HCT116 (cell line): ENCODE results near the gene ITGB1BP1. TPM values are rescaled to one million over a fixed set of nuclear protein-coding genes. Genes with fewer than 3 reads are reported as not detected.

ENCODE experiments used
- ATAC-seq: fragments of 200-7000 bp; cut with Tn5 transposase; 2 replicates; pipeline ENCODE4 v1.9.1; 2020; ENCODE audit warnings: mild to moderate bottlenecking, moderate library complexity
- BruUV-seq: library from RNA; stranded (reverse); fragments of 400-500 nt; replicated peaks from 2 replicates; lab custom pipeline; 2021; lab: Mats Ljungman, UMichigan
- CTCF ChIA-PET: fragments of 300-600 bp; sonication (Branson Sonifier 250); formaldehyde crosslinking; loops from one replicate; lab custom pipeline; 2021; ENCODE audit warnings: antibody characterized with exemption; lab: Charles Lee
- POLR2A ChIA-PET: fragments of 300-600, 350-600 bp; sonication (Branson Sonifier 250); formaldehyde crosslinking; loops from one replicate; lab custom pipeline; 2021; ENCODE audit warnings: antibody characterized with exemption; lab: Charles Lee
- RAD21 ChIA-PET, 2 experiments: fragments of 300-600 bp; sonication (Branson Sonifier 250); formaldehyde crosslinking; loops; one replicate each; lab custom pipeline; 2023; ENCODE audit warnings: low total read pairs in 2 of 2; ENCODE audit not compliant: uncharacterized antibody in 2 of 2, unreplicated experiment in 2 of 2, low non-redundant PET in 1 of 2; lab: Charles Lee
- DNase-seq: peaks from one replicate; pipeline ENCODE4 v3.0.0-alpha.2; 2010; ENCODE audit warnings: low read depth, low spot score
- H2AFZ ChIP-seq: fragments of 200-600 bp; shearing (Covaris generic), sonication (generic); 2 replicates; pipeline ENCODE4 v1.6.1; 2017; ENCODE audit warnings: low read depth, mixed run types, mixed read lengths, antibody characterized with exemption, low read length; ENCODE audit not compliant: poor library complexity, severe bottlenecking
- H3K27ac ChIP-seq: 2 replicates; pipeline ENCODE4 v1.5.1; 2012; ENCODE audit warnings: low read depth, low read length
- H3K27me3 ChIP-seq: fragments of 200-600 bp; sonication (generic); 2 replicates; pipeline ENCODE4 v1.6.1; 2016; ENCODE audit warnings: mixed run types, low read length, mixed read lengths; ENCODE audit not compliant: insufficient read depth
- H3K36me3 ChIP-seq, 2 experiments: fragments of 200-500 bp in 1 of 2; fragments of 200-600 bp in 1 of 2; sonication (Bioruptor generic) in 1 of 2; sonication (generic) in 1 of 2; 2 replicates each; pipeline versions ENCODE4 v1.5.1 to v1.6.1; 2014 to 2016; ENCODE audit warnings: low read length in 2 of 2, inconsistent platforms in 1 of 2, mixed read lengths in 1 of 2, mixed run types in 1 of 2; ENCODE audit not compliant: insufficient read depth in 2 of 2, control insufficient read depth in 1 of 2
- H3K4me1 ChIP-seq, 2 experiments: fragments of 200-600 bp in 1 of 2; sonication (generic) in 1 of 2; 2 replicates each; pipeline versions ENCODE4 v1.5.1 to v1.6.1; 2012 to 2017; ENCODE audit warnings: low read length in 2 of 2, inconsistent platforms in 1 of 2, mild to moderate bottlenecking in 1 of 2, mixed read lengths in 1 of 2, mixed run types in 1 of 2, moderate library complexity in 1 of 2; ENCODE audit not compliant: insufficient read depth in 2 of 2, control insufficient read depth in 1 of 2
- H3K4me2 ChIP-seq: fragments of 200-600 bp; sonication (generic); 2 replicates; pipeline ENCODE4 v1.6.1; 2017; ENCODE audit warnings: mixed run types, low read length, mixed read lengths
- H3K4me3 ChIP-seq, 2 experiments: fragments of 200-600 bp in 1 of 2; sonication (generic) in 1 of 2; replicated peaks in 1 of 2; 2 replicates each; pipeline ENCODE4 v1.5.1; 2011 to 2016; ENCODE audit warnings: low read length in 2 of 2, control low read depth in 1 of 2, low read depth in 1 of 2, mild to moderate bottlenecking in 1 of 2, mixed read lengths in 1 of 2, mixed run types in 1 of 2
- H3K79me2 ChIP-seq: fragments of 200-600 bp; sonication (generic); 2 replicates; pipeline ENCODE4 v1.6.1; 2017; ENCODE audit warnings: mild to moderate bottlenecking, mixed run types, low read length, moderate library complexity, mixed read lengths; ENCODE audit not compliant: insufficient read depth
- H3K9ac ChIP-seq: fragments of 200-600 bp; sonication (generic); 2 replicates; pipeline ENCODE4 v1.6.1; 2016; ENCODE audit warnings: low read length, mixed read lengths
- H3K9me2 ChIP-seq: fragments of 200-600 bp; sonication (generic), shearing (Covaris generic); 2 replicates; pipeline ENCODE4 v1.6.1; 2017; ENCODE audit warnings: mixed run types, mild to moderate bottlenecking, moderate library complexity; ENCODE audit not compliant: insufficient read depth
- H3K9me3 ChIP-seq, 2 experiments: fragments of 200-500 bp in 1 of 2; fragments of 200-600 bp in 1 of 2; sonication (Bioruptor generic) in 1 of 2; sonication (generic) in 1 of 2; 2 replicates each; pipeline ENCODE4 v1.6.1; 2014 to 2017; ENCODE audit warnings: low read length in 2 of 2, mixed read lengths in 2 of 2, inconsistent platforms in 1 of 2, low read depth in 1 of 2, mild to moderate bottlenecking in 1 of 2, mixed run types in 1 of 2, moderate library complexity in 1 of 2; ENCODE audit not compliant: control insufficient read depth in 1 of 2, insufficient read depth in 1 of 2
- H4K20me1 ChIP-seq: fragments of 200-600 bp; sonication (generic), shearing (Covaris generic); 2 replicates; pipeline ENCODE4 v1.6.1; 2017; ENCODE audit warnings: mixed run types, mild to moderate bottlenecking, moderate library complexity; ENCODE audit not compliant: insufficient read depth
- ATF3 ChIP-seq: IDR thresholded peaks from 2 replicates; pipeline ENCODE4 v1.6.1; 2012
- CBX3 ChIP-seq: IDR thresholded peaks from 2 replicates; pipeline ENCODE4 v1.6.1; 2012; ENCODE audit warnings: low read depth
- EGR1 ChIP-seq: IDR thresholded peaks from 2 replicates; pipeline ENCODE4 v1.6.1; 2012; ENCODE audit warnings: low read depth
- ELF1 ChIP-seq: IDR thresholded peaks from 2 replicates; pipeline ENCODE4 v1.6.1; 2012; ENCODE audit warnings: low read depth, borderline replicate concordance
- EZH2 ChIP-seq: fragments of 200-600 bp; sonication (generic); IDR thresholded peaks from 2 replicates; pipeline ENCODE4 v1.6.1; 2017; ENCODE audit warnings: antibody characterized with exemption, mixed run types
- EZH2phosphoT487 ChIP-seq: fragments of 200-600 bp; IDR thresholded peaks from 2 replicates; pipeline ENCODE4 v1.6.1; 2018; ENCODE audit warnings: antibody characterized with exemption, borderline replicate concordance
- FOSL1 ChIP-seq: IDR thresholded peaks from 2 replicates; pipeline ENCODE4 v1.6.1; 2012; ENCODE audit warnings: low read depth
- POLR2A ChIP-seq: IDR thresholded peaks from 2 replicates; pipeline ENCODE4 v1.7.0; 2011; ENCODE audit warnings: borderline replicate concordance; ENCODE audit not compliant: insufficient read depth, insufficient read length; ENCODE audit errors: extremely low read depth
- SIN3A ChIP-seq: IDR thresholded peaks from 2 replicates; pipeline ENCODE4 v1.6.1; 2012; ENCODE audit warnings: low read depth
- SP1 ChIP-seq: IDR thresholded peaks from 2 replicates; pipeline ENCODE4 v1.6.1; 2012; ENCODE audit warnings: low read depth
- SRF ChIP-seq: IDR thresholded peaks from 2 replicates; pipeline ENCODE4 v1.6.1; 2012; ENCODE audit warnings: low read depth
- TCF7L2 ChIP-seq: IDR thresholded peaks from 2 replicates; pipeline ENCODE4 v1.7.0; 2011; ENCODE audit warnings: borderline replicate concordance, inconsistent platforms; ENCODE audit not compliant: insufficient read depth, insufficient read length; ENCODE audit errors: extremely low read depth
- YY1 ChIP-seq: IDR thresholded peaks from 2 replicates; pipeline ENCODE4 v1.6.1; 2011; ENCODE audit warnings: low read length, low read depth, moderate library complexity, mild to moderate bottlenecking; ENCODE audit not compliant: insufficient replicate concordance; ENCODE audit errors: extremely low read depth
- ZBTB33 ChIP-seq: IDR thresholded peaks from 2 replicates; pipeline ENCODE4 v1.6.1; 2011; ENCODE audit warnings: mild to moderate bottlenecking, low read length, moderate library complexity; ENCODE audit not compliant: insufficient replicate concordance; ENCODE audit errors: extremely low read depth
- ZFX ChIP-seq: fragments of 450-650 bp; IDR thresholded peaks from 2 replicates; pipeline ENCODE4 v1.6.1; 2017
- ZNF274 ChIP-seq: fragments of 200-500 bp; sonication (Bioruptor generic); IDR thresholded peaks from 2 replicates; pipeline ENCODE4 v1.6.1; 2014; ENCODE audit warnings: mild to moderate bottlenecking, low read depth, low read length, inconsistent platforms
- intact Hi-C: fragments of 100-400 bp; cut with micrococcal nuclease; formaldehyde crosslinking; loops from 2 replicates; pipeline ENCODE4 v1.10.0; 2022
- total RNA-seq: library from RNA; stranded (reverse); gene quantifications from one replicate; pipeline ENCODE4 v1.2.1, GENCODE V29; 2021; ENCODE audit not compliant: unreplicated experiment

ITGB1BP1 gene
- total RNA-seq, 1 experiment from 2014 or later, result 86.9 TPM

DNA sequence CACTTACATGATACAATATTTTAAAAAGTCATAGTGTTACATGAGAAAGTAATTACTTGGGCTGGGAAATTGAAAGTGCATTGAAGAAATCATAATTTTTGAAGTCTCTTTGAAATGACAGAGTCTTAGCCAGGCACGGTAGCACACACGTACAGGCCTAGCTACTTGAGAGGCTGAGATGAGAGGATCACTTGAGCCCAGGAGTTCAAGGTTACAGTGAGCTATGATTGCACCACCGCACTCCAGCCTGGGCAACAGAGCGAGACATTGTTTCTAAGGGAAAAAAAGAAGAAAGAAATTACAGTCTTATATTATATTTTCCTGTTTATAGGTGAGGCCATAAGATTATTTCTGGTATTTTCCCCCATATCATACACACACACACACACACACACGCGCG lies 41.8 kb upstream of the ITGB1BP1 start:
- Histone ChIP-seq H3K79me2 (no peaks in the 10 kb centered on the region), H3K9me2 (no peaks in the 10 kb centered on the region)
- no peak for DNase-seq
- TF ChIP-seq FOSL1 (no peak), CBX3 (no peak), POLR2A (no peak), SP1 (no peak), EZH2phosphoT487 (no peak), SRF (no peak), ELF1 (no peak), SIN3A (no peak), YY1 (no peak), ATF3 (no peak)
- TF ChIP-seq, all 23 proteins: peak for 0
- H3K27ac ChIP-seq, result no peak overlapping the region
- H3K27me3 ChIP-seq, result no peaks in the 10 kb centered on the region
- no TSS peak for BruUV-seq
- H3K4me3 ChIP-seq, result no peak overlapping the region
- ChIA-PET CTCF (no interaction called here), RAD21 (no interaction called here), POLR2A (no interaction called here)
- no peak for ATAC-seq
- H4K20me1 ChIP-seq, result no peaks in the 10 kb centered on the region
- intact Hi-C loops, result no loop called here
- no peak overlapping the region for H3K9ac ChIP-seq
- no peaks in the 10 kb centered on the region for H3K4me1 ChIP-seq
- H3K9me3 ChIP-seq, result no peaks in the 10 kb centered on the region
- H3K4me2 ChIP-seq, result no peak overlapping the region
- H2AFZ ChIP-seq, result no peak overlapping the region
- peaks cover 15 to 21% of the 10 kb centered on the region in 2 experiments; a peak in 3 of 4 replicates for H3K36me3 ChIP-seq

- Histone ChIP-seq H3K27me3 (no peaks in the 10 kb centered on the region), H3K36me3 (peaks cover 11 to 23% of the 10 kb centered on the region in 2 experiments; a peak in 3 of 4 replicates), H3K4me2 (no peak overlapping the region), H3K9me2 (no peaks in the 10 kb centered on the region), H3K79me2 (no peaks in the 10 kb centered on the region), H3K4me3 (no peak overlapping the region), H4K20me1 (no peaks in the 10 kb centered on the region), H3K4me1 (no peaks in the 10 kb centered on the region), H3K9ac (no peak overlapping the region), H3K27ac (no peak overlapping the region), H3K9me3 (no peaks in the 10 kb centered on the region)
- no TSS peak for BruUV-seq
- CTCF ChIA-PET, result no interaction called here
- intact Hi-C loops, result no loop called here
- POLR2A ChIA-PET, result no interaction called here
- DNase-seq, result no peak
- RAD21 ChIA-PET, result no interaction called here
- TF ChIP-seq EGR1, result no peak
- no peak for TF ChIP-seq ZFX
- no peak for TF ChIP-seq ZNF274
- no peak for TF ChIP-seq EZH2
- TF ChIP-seq ELF1, result no peak
- TF ChIP-seq TCF7L2, result no peak
- no peak for TF ChIP-seq EZH2phosphoT487
- no peak for TF ChIP-seq CBX3
- TF ChIP-seq SIN3A, result no peak
- no peak for TF ChIP-seq ZBTB33
- no peak for TF ChIP-seq FOSL1
- TF ChIP-seq, all 23 proteins: peak for 0
- no peak for ATAC-seq
- no peak overlapping the region for H2AFZ ChIP-seq
Observed at GRCh38 chr2:9463698-9464034, 40.3 kb upstream of the ITGB1BP1 start.
